Stimulated activated CD4-positive, alpha-beta T cell treated with anti-CD3 and anti-CD28 coated beads, Interleukin-12 subunit alpha, Interleukin-12 subunit beta, amount 100 ng/mL, for 24 hours (primary cell): Measurements from ENCODE around the gene EVA1C.

ENCODE experiments used
- DNase-seq, 2 experiments: peaks; one replicate each; pipeline ENCODE4 v3.0.0-alpha.2; 2020; ENCODE audit warnings: low read depth in 2 of 2

Gene EVA1C

DNA sequence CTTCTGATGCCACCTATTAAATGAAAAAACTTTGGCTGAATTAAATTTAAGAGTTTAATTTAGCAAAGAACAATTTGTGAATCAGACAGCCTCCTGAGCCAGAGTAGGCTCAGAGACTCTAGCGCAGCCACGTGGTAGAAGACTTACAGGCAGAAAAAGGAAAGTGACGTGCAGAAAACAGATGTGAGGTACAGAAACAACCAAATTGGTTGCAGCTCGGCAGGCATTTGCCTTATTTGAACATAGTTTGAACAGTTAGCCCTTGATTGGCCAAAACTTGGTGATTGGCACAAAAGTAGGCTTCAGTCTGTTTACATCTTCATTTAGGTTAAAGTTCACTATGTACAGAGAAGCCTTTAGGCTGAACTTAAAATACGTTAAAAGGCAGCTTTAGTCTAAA, 149.9 kb downstream of the EVA1C start:
- no peak for DNase-seq

DNA sequence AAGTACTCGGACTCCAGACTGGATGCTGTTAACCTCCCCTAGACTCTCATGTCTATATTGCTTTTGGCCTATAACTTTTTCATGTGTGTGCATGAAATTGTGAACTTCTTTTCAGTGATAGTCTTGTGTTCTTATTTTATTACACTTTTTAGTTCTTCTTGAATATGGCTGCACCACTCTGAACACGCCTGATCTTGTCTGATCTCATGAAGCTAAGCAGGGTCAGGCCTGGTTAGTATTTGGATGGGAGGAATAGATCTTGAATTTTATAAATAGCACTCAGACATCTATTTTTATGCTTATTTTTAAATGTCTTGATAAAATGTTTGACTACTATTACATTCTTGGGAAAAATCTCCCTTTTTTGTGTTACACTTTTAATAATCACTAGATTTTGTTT, 150.4 kb downstream of the EVA1C start:
- DNase-seq = no peak
